ENCODE measurements around the gene DROSHA. TPM values are rescaled to one million over a fixed set of nuclear protein-coding genes. Genes with fewer than 3 reads are reported as not detected.

The DROSHA gene
- total RNA-seq, 1 experiment from 2014 or later = 58.3 TPM

DNA sequence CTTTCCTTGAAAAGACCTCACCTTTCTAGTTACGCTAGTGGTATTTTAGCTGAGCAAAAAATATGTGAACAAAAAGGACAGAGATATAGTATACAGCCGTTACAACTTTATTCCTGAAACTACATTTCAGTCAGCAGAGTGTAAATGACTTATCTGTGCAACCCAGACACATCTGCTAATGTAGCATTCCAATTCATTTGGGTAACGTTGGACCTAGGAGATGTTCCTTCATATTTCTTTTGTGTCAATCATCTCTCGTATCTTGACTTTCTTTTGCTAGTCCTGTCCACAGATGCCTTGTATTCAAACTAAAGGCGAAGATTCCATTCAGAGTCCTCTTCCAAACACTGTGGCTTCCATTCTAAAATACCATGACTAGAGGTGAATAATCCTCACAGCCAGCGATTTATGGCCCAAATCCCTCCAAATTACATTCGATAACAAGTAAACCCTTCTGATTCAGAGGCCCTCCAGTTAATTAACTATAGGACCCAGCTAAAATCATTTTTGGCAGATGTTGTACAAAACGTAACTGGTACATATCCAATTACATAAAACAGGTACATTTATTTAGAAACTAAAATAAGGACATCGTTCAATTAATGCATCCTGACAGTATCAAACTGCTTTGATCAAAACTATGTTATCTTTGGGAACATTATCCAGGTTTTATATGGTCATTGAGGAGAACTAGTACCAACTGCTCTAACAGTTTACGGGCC is 155.7 kb downstream of the DROSHA start:
- H3K4me1 ChIP-seq (ENCODE audit: low read length) = no peaks in the 10 kb centered on the region
- no peaks in the 10 kb centered on the region for H3K79me2 ChIP-seq (ENCODE audit: low read length)
- H3K9me3 ChIP-seq (ENCODE audit: low read length) = no peaks in the 10 kb centered on the region
- H3K27me3 ChIP-seq (ENCODE audit: low read length) = no peaks in the 10 kb centered on the region
- no peak overlapping the region for H3K4me2 ChIP-seq (ENCODE audit: low read depth, low read length, poor library complexity, severe bottlenecking)
- no peaks in the 10 kb centered on the region for H3K9me2 ChIP-seq (replicated peaks; ENCODE audit: insufficient read depth, low read length)
- no peak for DNase-seq
- no peak overlapping the region for H2AFZ ChIP-seq (ENCODE audit: low read length)
- H4K20me1 ChIP-seq (ENCODE audit: insufficient read depth, low read depth, low read length) = no peaks in the 10 kb centered on the region
- H3K36me3 ChIP-seq (ENCODE audit: insufficient read depth, low read length) = no peaks in the 10 kb centered on the region
- no peak overlapping the region for H3K27ac ChIP-seq (ENCODE audit: low read length)
- no peak overlapping the region for H3K4me3 ChIP-seq (ENCODE audit: low read length)
- no peak overlapping the region for H3K9ac ChIP-seq (ENCODE audit: low read length)

DNA sequence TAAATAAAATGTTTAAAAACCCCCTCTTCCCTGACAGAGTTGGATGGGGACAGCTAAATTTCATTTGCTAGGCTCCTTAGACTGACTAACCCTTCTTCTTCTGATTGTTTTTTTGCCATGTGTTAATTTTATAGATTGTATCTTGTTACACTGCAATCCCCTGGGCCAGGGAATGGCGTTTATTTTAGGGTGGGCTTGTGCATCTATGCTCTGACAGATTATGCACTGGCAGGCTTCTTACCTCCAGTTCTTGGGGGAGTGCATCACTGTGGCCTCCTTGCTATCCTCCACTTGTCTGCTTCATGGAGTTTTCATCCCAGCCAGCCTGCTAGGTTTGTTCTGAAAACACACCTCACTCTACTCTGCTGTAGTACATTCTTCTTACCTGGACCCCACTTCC is 159.8 kb downstream of the DROSHA start:
- no peaks in the 10 kb centered on the region for H3K9me2 ChIP-seq (replicated peaks; ENCODE audit: insufficient read depth, low read length)
- no peak overlapping the region for H2AFZ ChIP-seq (ENCODE audit: low read length)
- H3K9me3 ChIP-seq (ENCODE audit: low read length) = no peaks in the 10 kb centered on the region
- DNase-seq = no peak
- no peaks in the 10 kb centered on the region for H4K20me1 ChIP-seq (ENCODE audit: insufficient read depth, low read depth, low read length)
- H3K27ac ChIP-seq (ENCODE audit: low read length) = no peak overlapping the region
- no peak overlapping the region for H3K9ac ChIP-seq (ENCODE audit: low read length)
- H3K4me1 ChIP-seq (ENCODE audit: low read length) = no peaks in the 10 kb centered on the region
- H3K36me3 ChIP-seq (ENCODE audit: insufficient read depth, low read length) = no peaks in the 10 kb centered on the region
- H3K79me2 ChIP-seq (ENCODE audit: low read length) = no peaks in the 10 kb centered on the region
- H3K27me3 ChIP-seq (ENCODE audit: low read length) = no peaks in the 10 kb centered on the region
- H3K4me2 ChIP-seq (ENCODE audit: low read depth, low read length, poor library complexity, severe bottlenecking) = no peak overlapping the region
- H3K4me3 ChIP-seq (ENCODE audit: low read length) = no peak overlapping the region

DNA sequence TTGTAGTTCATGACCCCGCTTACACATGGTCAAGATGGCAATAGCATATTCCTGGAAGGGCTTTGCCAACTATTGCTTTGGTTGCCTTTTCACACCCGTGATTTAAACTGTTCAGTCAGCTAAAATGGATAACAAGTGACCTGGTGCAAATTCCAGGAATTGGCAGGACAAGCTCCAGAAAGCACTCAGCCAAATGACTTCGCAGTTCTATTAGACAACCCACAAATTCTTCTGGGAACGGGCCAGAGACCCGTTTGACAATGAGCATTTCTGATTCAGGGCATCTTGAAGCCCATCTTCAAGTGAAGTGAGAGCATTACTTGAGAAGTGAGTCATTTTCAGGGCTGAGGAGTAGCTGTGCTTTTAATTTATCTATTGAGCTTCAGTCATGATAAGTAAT is 165.0 kb downstream of the DROSHA start:
- Histone ChIP-seq H3K4me2 (ENCODE audit: low read depth, low read length, poor library complexity, severe bottlenecking) (no peak overlapping the region), H3K4me3 (ENCODE audit: low read length) (no peak overlapping the region), H3K9ac (ENCODE audit: low read length) (no peak overlapping the region), H3K9me3 (ENCODE audit: low read length) (no peaks in the 10 kb centered on the region), H4K20me1 (ENCODE audit: insufficient read depth, low read depth, low read length) (no peaks in the 10 kb centered on the region), H3K79me2 (ENCODE audit: low read length) (no peaks in the 10 kb centered on the region), H3K4me1 (ENCODE audit: low read length) (no peaks in the 10 kb centered on the region), H3K9me2 (replicated peaks; ENCODE audit: insufficient read depth, low read length) (peaks cover 3% of the 10 kb centered on the region; the same call in 1 of the 2 replicates), H3K27me3 (ENCODE audit: low read length) (no peaks in the 10 kb centered on the region), H3K36me3 (ENCODE audit: insufficient read depth, low read length) (no peaks in the 10 kb centered on the region), H3K27ac (ENCODE audit: low read length) (no peak overlapping the region), H2AFZ (ENCODE audit: low read length) (no peak overlapping the region)
- no peak for DNase-seq

DNA sequence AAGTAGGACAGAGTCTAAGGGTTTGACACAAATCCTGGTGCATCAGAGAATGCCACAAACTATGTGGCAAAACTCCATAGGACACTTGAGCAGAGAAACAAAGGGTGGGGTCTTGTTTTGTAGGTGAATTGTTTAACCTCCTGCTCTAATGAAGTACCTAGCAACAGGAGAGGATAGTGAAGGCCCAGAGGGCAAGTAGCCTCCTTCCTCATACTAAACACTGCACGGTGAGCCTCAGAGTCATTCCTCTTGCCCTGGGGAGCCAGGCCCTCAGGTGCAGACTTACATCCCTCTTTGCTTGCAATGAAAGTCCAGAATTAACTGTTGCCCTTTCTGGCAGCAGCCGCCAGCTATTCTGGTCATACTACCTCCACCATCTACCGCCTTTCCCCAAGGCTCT is 166.1 kb downstream of the DROSHA start:
- Histone ChIP-seq H3K4me2 (ENCODE audit: low read depth, low read length, poor library complexity, severe bottlenecking) (no peak overlapping the region), H3K9ac (ENCODE audit: low read length) (no peak overlapping the region), H3K27ac (ENCODE audit: low read length) (no peak overlapping the region), H3K4me3 (ENCODE audit: low read length) (no peak overlapping the region), H3K79me2 (ENCODE audit: low read length) (no peaks in the 10 kb centered on the region), H2AFZ (ENCODE audit: low read length) (no peak overlapping the region), H3K9me2 (replicated peaks; ENCODE audit: insufficient read depth, low read length) (peaks cover 3% of the 10 kb centered on the region; the same call in 1 of the 2 replicates), H3K9me3 (ENCODE audit: low read length) (no peaks in the 10 kb centered on the region), H4K20me1 (ENCODE audit: insufficient read depth, low read depth, low read length) (no peaks in the 10 kb centered on the region), H3K4me1 (ENCODE audit: low read length) (no peaks in the 10 kb centered on the region), H3K27me3 (ENCODE audit: low read length) (no peaks in the 10 kb centered on the region), H3K36me3 (ENCODE audit: insufficient read depth, low read length) (no peaks in the 10 kb centered on the region)
- DNase-seq = no peak

DNA sequence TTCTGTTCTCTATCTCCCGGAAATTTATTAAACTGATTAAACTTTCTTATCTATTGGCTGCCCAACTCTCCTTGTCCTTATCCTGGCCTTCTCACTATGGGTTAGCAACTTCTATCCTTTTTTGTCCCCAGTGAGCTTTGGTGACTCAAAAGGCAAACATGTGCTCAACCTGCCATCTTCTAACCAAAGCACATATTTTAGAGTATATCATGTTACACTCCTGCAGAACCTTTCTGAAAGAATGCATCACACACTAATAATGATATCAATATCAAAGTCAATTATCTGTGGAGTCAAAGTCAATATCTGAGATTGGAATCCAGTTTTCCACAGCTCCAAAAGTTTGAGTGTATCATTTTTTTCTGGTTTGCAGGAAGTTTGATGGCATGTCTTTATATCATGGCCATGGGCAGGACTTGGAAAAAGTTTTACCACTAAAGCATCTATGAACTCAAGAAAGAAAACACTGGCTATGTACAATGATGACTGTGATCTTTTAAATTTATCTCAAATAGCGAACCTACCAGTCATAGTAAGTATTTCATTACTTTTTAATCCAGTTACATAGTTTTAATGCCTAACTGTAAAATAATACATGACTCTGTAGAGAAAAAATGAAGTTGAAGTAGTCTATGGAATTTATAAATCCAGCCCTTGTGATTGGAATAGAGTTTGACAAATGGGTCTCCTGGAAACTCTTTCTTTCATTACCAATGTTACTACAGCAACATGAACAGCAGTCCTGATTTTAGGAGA is 166.8 kb downstream of the DROSHA start:
- DNase-seq = no peak
- Histone ChIP-seq H3K36me3 (ENCODE audit: insufficient read depth, low read length) (no peaks in the 10 kb centered on the region), H3K9ac (ENCODE audit: low read length) (no peak overlapping the region), H4K20me1 (ENCODE audit: insufficient read depth, low read depth, low read length) (no peaks in the 10 kb centered on the region), H3K27me3 (ENCODE audit: low read length) (no peaks in the 10 kb centered on the region), H3K9me2 (replicated peaks; ENCODE audit: insufficient read depth, low read length) (peaks cover 3% of the 10 kb centered on the region; the same call in 1 of the 2 replicates), H3K27ac (ENCODE audit: low read length) (no peak overlapping the region), H3K4me2 (ENCODE audit: low read depth, low read length, poor library complexity, severe bottlenecking) (no peak overlapping the region), H3K79me2 (ENCODE audit: low read length) (no peaks in the 10 kb centered on the region), H2AFZ (ENCODE audit: low read length) (no peak overlapping the region), H3K4me3 (ENCODE audit: low read length) (no peak overlapping the region), H3K9me3 (ENCODE audit: low read length) (no peaks in the 10 kb centered on the region), H3K4me1 (ENCODE audit: low read length) (no peaks in the 10 kb centered on the region)

DNA sequence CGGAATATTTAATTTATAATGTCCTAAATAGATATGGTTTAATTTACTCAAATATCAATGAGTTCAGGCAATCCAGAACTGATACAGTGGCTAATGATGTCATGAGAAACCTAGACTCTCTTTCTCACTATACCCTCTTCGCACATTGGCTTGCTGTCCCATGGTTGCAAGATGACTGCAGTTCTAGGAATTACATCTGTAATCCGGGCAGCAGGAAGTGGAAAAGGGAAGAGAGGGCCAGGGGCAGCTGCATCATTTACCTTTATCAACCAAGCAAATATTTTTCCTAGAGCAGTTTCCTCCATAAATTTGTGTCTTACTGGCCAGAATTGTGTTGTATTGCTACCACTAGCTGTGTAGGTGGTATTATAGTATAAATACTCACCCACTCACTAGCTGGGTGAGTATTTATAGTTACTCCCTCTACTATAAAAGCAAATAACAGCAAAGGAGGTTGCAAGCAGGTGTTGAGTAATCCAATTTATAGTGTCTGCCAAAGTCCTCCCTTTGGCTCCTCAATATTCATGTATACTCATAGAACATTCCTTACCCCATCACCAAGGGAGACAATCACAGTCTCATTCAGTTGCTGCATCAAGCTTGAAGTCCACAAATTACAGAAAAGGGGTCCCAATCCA is 168.8 kb downstream of the DROSHA start:
- no peak for DNase-seq
- H3K4me2 ChIP-seq (ENCODE audit: low read depth, low read length, poor library complexity, severe bottlenecking) = no peak overlapping the region

DNA sequence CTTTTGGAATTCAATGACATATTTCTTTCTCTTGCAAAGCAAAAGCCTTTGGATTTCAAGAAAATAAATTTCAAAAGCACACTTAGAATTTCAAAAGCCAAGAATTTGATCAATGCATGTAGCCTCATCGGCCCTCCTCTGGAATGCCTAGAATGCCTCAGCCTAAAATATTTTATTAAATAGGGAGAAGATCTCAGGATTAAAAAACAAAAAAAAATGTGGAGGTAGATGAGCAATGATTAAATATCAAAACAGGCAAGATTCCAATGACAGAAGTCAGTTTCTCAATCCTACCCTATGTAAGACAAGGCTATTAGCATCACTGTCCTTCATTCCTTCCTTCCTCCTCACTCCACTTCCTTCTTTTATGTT is 169.4 kb downstream of the DROSHA start:
- Histone ChIP-seq H3K79me2 (ENCODE audit: low read length) (no peaks in the 10 kb centered on the region), H4K20me1 (ENCODE audit: insufficient read depth, low read depth, low read length) (no peaks in the 10 kb centered on the region), H3K9me2 (replicated peaks; ENCODE audit: insufficient read depth, low read length) (peaks cover 3% of the 10 kb centered on the region; the same call in 1 of the 2 replicates), H3K4me1 (ENCODE audit: low read length) (no peaks in the 10 kb centered on the region), H3K27me3 (ENCODE audit: low read length) (no peaks in the 10 kb centered on the region), H3K27ac (ENCODE audit: low read length) (no peak overlapping the region), H3K9ac (ENCODE audit: low read length) (no peak overlapping the region), H2AFZ (ENCODE audit: low read length) (no peak overlapping the region), H3K4me2 (ENCODE audit: low read depth, low read length, poor library complexity, severe bottlenecking) (no peak overlapping the region), H3K4me3 (ENCODE audit: low read length) (no peak overlapping the region), H3K9me3 (ENCODE audit: low read length) (no peaks in the 10 kb centered on the region), H3K36me3 (ENCODE audit: insufficient read depth, low read length) (no peaks in the 10 kb centered on the region)
- DNase-seq = no peak

More for the DNA sequence above, 168.8 kb downstream of the DROSHA start:
- H3K9me3 ChIP-seq (ENCODE audit: low read length) = no peaks in the 10 kb centered on the region
- peaks cover 3% of the 10 kb centered on the region; the same call in 1 of the 2 replicates for H3K9me2 ChIP-seq (replicated peaks; ENCODE audit: insufficient read depth, low read length)
- H3K4me3 ChIP-seq (ENCODE audit: low read length) = no peak overlapping the region
- H3K27me3 ChIP-seq (ENCODE audit: low read length) = no peaks in the 10 kb centered on the region
- H3K9ac ChIP-seq (ENCODE audit: low read length) = no peak overlapping the region
- H3K4me1 ChIP-seq (ENCODE audit: low read length) = no peaks in the 10 kb centered on the region
- no peaks in the 10 kb centered on the region for H3K79me2 ChIP-seq (ENCODE audit: low read length)
- no peaks in the 10 kb centered on the region for H4K20me1 ChIP-seq (ENCODE audit: insufficient read depth, low read depth, low read length)
- no peaks in the 10 kb centered on the region for H3K36me3 ChIP-seq (ENCODE audit: insufficient read depth, low read length)
- H3K27ac ChIP-seq (ENCODE audit: low read length) = no peak overlapping the region
- no peak overlapping the region for H2AFZ ChIP-seq (ENCODE audit: low read length)

Data from Karpas-422 (cell line).